HEK293 (cell line): Measurements from ENCODE around the gene NR3C1.

Source experiments
- CTCF ChIA-PET: fragments of 350-600 bp; formaldehyde crosslinking; extraction: SDS; loops from one replicate; lab custom pipeline; 2021; ENCODE audit warnings: antibody characterized with exemption; lab: Yijun Ruan, JAX
- POLR2A ChIA-PET: fragments of 300-600 bp; formaldehyde crosslinking; extraction: SDS; loops from one replicate; lab custom pipeline; 2020; ENCODE audit warnings: antibody characterized with exemption, inconsistent platforms; lab: Yijun Ruan, JAX
- H3K27ac ChIP-seq: fragments of 200-500 bp; sonication (Bioruptor generic); 2 replicates; pipeline ENCODE4 v1.5.1; 2014; ENCODE audit warnings: low read depth, low read length, control low read depth, inconsistent platforms; ENCODE audit errors: extremely low read depth
- H3K36me3 ChIP-seq, 2 experiments: fragments of 200-500 bp in 1 of 2; sonication (Bioruptor generic) in 1 of 2; 1 replicate in 1 of 2; 2 replicates in 1 of 2; pipeline ENCODE4 v1.5.1; 2014 to 2017; ENCODE audit warnings: inconsistent platforms in 2 of 2, low read length in 2 of 2; ENCODE audit not compliant: control insufficient read depth in 2 of 2, insufficient read depth in 1 of 2
- H3K4me1 ChIP-seq: fragments of 200-500 bp; sonication (Bioruptor generic); 2 replicates; pipeline ENCODE4 v1.5.1; 2014; ENCODE audit warnings: mild to moderate bottlenecking, low read length, inconsistent platforms; ENCODE audit not compliant: control insufficient read depth, insufficient read depth
- H3K4me3 ChIP-seq: 2 replicates; pipeline ENCODE4 v1.5.1; 2011; ENCODE audit warnings: low read depth, mild to moderate bottlenecking, control low read depth, low read length, moderate library complexity
- H3K9me3 ChIP-seq: fragments of 200-500 bp; sonication (Bioruptor generic); 2 replicates; pipeline ENCODE4 v1.5.1; 2014; ENCODE audit warnings: low read depth, low read length, inconsistent platforms; ENCODE audit not compliant: control insufficient read depth, insufficient read depth
- BCL11B ChIP-seq: fragments of 450-650 bp; formaldehyde crosslinking; IDR thresholded peaks from 2 replicates; pipeline ENCODE4 v1.5.1; 2016; ENCODE audit warnings: low read depth, missing biosample characterization, missing genetic modification characterization
- SP2 ChIP-seq: fragments of 450-650 bp; formaldehyde crosslinking; IDR thresholded peaks from 2 replicates; pipeline ENCODE4 v1.5.1; 2016; ENCODE audit warnings: missing biosample characterization, missing genetic modification characterization
- SP7 ChIP-seq: fragments of 450-650 bp; formaldehyde crosslinking; IDR thresholded peaks from 2 replicates; pipeline ENCODE4 v1.5.1; 2016; ENCODE audit warnings: missing biosample characterization, missing genetic modification characterization
- ZBTB8A ChIP-seq: fragments of 450-650 bp; formaldehyde crosslinking; IDR thresholded peaks from 2 replicates; pipeline ENCODE4 v1.5.1; 2016; ENCODE audit warnings: missing biosample characterization, missing genetic modification characterization
- ZNF223 ChIP-seq: fragments of 450-650 bp; formaldehyde crosslinking; IDR thresholded peaks from 2 replicates; pipeline ENCODE4 v1.5.1; 2016; ENCODE audit warnings: missing biosample characterization, missing genetic modification characterization
- ZNF302 ChIP-seq: fragments of 450-650 bp; formaldehyde crosslinking; IDR thresholded peaks from 2 replicates; pipeline ENCODE4 v1.5.1; 2016; ENCODE audit warnings: missing biosample characterization, missing genetic modification characterization, low read depth
- ZNF311 ChIP-seq: fragments of 450-650 bp; formaldehyde crosslinking; IDR thresholded peaks from 2 replicates; pipeline ENCODE4 v1.5.1; 2017; ENCODE audit warnings: missing biosample characterization, missing genetic modification characterization, borderline replicate concordance
- ZNF37A ChIP-seq: fragments of 450-650 bp; IDR thresholded peaks from 2 replicates; pipeline ENCODE4 v1.5.1; 2018; ENCODE audit warnings: missing biosample characterization, missing genetic modification characterization
- ZNF530 ChIP-seq: fragments of 450-650 bp; formaldehyde crosslinking; IDR thresholded peaks from 2 replicates; pipeline ENCODE4 v1.5.1; 2016; ENCODE audit warnings: low read depth, missing biosample characterization, missing genetic modification characterization
- ZNF571 ChIP-seq: fragments of 450-650 bp; formaldehyde crosslinking; IDR thresholded peaks from 2 replicates; pipeline ENCODE4 v1.5.0; 2017; ENCODE audit warnings: missing biosample characterization, missing genetic modification characterization
- ZNF600 ChIP-seq: fragments of 450-650 bp; formaldehyde crosslinking; IDR thresholded peaks from 2 replicates; pipeline ENCODE4 v1.5.1; 2016; ENCODE audit warnings: missing biosample characterization, missing genetic modification characterization
- ZNF626 ChIP-seq: fragments of 450-650 bp; sonication (Bioruptor Pico); formaldehyde crosslinking; IDR thresholded peaks from 2 replicates; pipeline ENCODE4 v1.5.1; 2018; ENCODE audit warnings: missing biosample characterization, missing genetic modification characterization, inconsistent platforms
- ZNF660 ChIP-seq: fragments of 450-650 bp; IDR thresholded peaks from 2 replicates; pipeline ENCODE4 v1.5.1; 2018; ENCODE audit warnings: missing biosample characterization, mild to moderate bottlenecking, missing genetic modification characterization
- ZNF670 ChIP-seq: fragments of 450-650 bp; formaldehyde crosslinking; IDR thresholded peaks from 2 replicates; pipeline ENCODE4 v1.5.1; 2016; ENCODE audit warnings: missing biosample characterization, missing genetic modification characterization, low read depth
- ZNF677 ChIP-seq: fragments of 450-650 bp; IDR thresholded peaks from 2 replicates; pipeline ENCODE4 v1.5.0; 2018; ENCODE audit warnings: missing biosample characterization, mild to moderate bottlenecking, missing genetic modification characterization, moderate library complexity
- ZNF830 ChIP-seq: fragments of 450-650 bp; IDR thresholded peaks from 2 replicates; pipeline ENCODE4 v1.5.0; 2018; ENCODE audit warnings: missing biosample characterization, missing genetic modification characterization, low read depth, mild to moderate bottlenecking, moderate library complexity
- ZNF837 ChIP-seq: fragments of 450-650 bp; formaldehyde crosslinking; IDR thresholded peaks from 2 replicates; pipeline ENCODE4 v1.5.1; 2016; ENCODE audit warnings: missing biosample characterization, missing genetic modification characterization
- ZSCAN16 ChIP-seq: fragments of 450-650 bp; formaldehyde crosslinking; IDR thresholded peaks from 2 replicates; pipeline ENCODE4 v1.5.1; 2016; ENCODE audit warnings: missing biosample characterization, missing genetic modification characterization
- TF ChIP-seq, protein P1 (sequence below): fragments of 450-650 bp; formaldehyde crosslinking; IDR thresholded peaks from 2 replicates; pipeline ENCODE4 v1.5.1; 2016; ENCODE audit warnings: missing biosample characterization, missing genetic modification characterization
- TF ChIP-seq, protein P2 (sequence below): sonication (generic); formaldehyde crosslinking; IDR thresholded peaks from 2 replicates; pipeline ENCODE4 v1.8.1; 2022; ENCODE audit warnings: mild to moderate bottlenecking, moderate library complexity, missing genetic modification reagents
- TF ChIP-seq, protein P3 (sequence below): fragments of 450-650 bp; formaldehyde crosslinking; IDR thresholded peaks from 2 replicates; pipeline ENCODE4 v1.5.1; 2017; ENCODE audit warnings: missing biosample characterization, missing genetic modification characterization

NR3C1 gene

DNA sequence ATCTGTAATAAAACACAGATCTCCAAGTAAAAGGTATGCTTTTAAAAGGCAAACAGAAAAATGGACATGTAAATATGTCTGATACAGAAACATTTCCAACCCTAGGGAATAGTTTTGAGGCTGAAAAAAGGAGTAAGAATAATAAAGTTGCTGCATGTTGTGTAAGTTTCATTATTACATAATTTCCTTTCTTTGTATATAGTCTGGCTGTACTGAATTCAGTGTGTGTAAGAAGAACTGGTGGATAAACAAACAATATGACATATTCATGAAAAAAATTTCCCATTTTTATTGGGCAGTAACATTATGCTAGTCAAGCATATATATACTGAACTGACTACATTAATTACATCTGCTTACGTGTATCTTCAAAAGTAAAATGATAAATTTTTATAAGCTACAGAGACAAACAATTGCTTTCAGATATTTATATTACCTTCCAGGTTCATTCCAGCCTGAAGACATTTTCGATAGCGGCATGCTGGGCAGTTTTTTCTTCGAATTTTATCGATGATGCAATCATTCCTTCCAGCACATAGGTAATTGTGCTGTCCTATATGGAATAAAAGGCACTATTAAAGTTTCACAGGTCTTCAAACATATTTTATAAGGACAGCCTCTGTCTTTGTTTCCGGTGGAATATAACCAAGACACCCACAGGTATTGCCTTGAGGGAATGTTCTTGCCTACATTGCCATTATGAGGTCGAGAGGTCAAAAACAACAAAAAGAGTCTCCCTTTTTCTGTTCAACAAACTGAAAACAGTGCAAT, 93.6 kb downstream of the NR3C1 start:
- Histone ChIP-seq H3K4me1 (no peaks in the 10 kb centered on the region), H3K4me3 (no peak overlapping the region), H3K9me3 (no peaks in the 10 kb centered on the region), H3K36me3 (peaks cover 19 to 58% of the 10 kb centered on the region in 2 experiments), H3K27ac (no peak overlapping the region)
- ChIA-PET POLR2A (no interaction called here), CTCF (no interaction called here)
- no peak for TF ChIP-seq ZNF626
- TF ChIP-seq ZBTB8A (tag by site-specific recombination), result no peak
- TF ChIP-seq ZNF830 (tag by site-specific recombination), result no peak
- no peak for TF ChIP-seq ZNF37A (tag by site-specific recombination)
- TF ChIP-seq, protein P1, sequence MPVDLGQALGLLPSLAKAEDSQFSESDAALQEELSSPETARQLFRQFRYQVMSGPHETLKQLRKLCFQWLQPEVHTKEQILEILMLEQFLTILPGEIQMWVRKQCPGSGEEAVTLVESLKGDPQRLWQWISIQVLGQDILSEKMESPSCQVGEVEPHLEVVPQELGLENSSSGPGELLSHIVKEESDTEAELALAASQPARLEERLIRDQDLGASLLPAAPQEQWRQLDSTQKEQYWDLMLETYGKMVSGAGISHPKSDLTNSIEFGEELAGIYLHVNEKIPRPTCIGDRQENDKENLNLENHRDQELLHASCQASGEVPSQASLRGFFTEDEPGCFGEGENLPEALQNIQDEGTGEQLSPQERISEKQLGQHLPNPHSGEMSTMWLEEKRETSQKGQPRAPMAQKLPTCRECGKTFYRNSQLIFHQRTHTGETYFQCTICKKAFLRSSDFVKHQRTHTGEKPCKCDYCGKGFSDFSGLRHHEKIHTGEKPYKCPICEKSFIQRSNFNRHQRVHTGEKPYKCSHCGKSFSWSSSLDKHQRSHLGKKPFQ (tag by site-specific recombination), result no peak
- TF ChIP-seq ZNF311 (tag by site-specific recombination), result no peak
- no peak for TF ChIP-seq ZNF837 (tag by site-specific recombination)
- TF ChIP-seq, protein P2, sequence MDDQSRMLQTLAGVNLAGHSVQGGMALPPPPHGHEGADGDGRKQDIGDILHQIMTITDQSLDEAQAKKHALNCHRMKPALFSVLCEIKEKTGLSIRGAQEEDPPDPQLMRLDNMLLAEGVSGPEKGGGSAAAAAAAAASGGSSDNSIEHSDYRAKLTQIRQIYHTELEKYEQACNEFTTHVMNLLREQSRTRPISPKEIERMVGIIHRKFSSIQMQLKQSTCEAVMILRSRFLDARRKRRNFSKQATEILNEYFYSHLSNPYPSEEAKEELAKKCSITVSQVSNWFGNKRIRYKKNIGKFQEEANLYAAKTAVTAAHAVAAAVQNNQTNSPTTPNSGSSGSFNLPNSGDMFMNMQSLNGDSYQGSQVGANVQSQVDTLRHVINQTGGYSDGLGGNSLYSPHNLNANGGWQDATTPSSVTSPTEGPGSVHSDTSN, result no peak
- TF ChIP-seq ZSCAN16, result no peak
- TF ChIP-seq BCL11B (tag by site-specific recombination), result no peak
- no peak for TF ChIP-seq ZNF660 (tag by site-specific recombination)
- TF ChIP-seq ZNF677 (tag by site-specific recombination), result no peak
- TF ChIP-seq ZNF223 (tag by site-specific recombination), result no peak
- no peak for TF ChIP-seq ZNF530 (tag by site-specific recombination)
- TF ChIP-seq ZNF571, result no peak
- TF ChIP-seq SP2 (tag by site-specific recombination), result no peak
- TF ChIP-seq ZNF302 (tag by site-specific recombination), result no peak
- TF ChIP-seq, protein P3, sequence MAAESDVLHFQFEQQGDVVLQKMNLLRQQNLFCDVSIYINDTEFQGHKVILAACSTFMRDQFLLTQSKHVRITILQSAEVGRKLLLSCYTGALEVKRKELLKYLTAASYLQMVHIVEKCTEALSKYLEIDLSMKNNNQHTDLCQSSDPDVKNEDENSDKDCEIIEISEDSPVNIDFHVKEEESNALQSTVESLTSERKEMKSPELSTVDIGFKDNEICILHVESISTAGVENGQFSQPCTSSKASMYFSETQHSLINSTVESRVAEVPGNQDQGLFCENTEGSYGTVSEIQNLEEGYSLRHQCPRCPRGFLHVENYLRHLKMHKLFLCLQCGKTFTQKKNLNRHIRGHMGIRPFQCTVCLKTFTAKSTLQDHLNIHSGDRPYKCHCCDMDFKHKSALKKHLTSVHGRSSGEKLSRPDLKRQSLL, result no peak
- TF ChIP-seq ZNF600 (tag by site-specific recombination), result no peak

DNA sequence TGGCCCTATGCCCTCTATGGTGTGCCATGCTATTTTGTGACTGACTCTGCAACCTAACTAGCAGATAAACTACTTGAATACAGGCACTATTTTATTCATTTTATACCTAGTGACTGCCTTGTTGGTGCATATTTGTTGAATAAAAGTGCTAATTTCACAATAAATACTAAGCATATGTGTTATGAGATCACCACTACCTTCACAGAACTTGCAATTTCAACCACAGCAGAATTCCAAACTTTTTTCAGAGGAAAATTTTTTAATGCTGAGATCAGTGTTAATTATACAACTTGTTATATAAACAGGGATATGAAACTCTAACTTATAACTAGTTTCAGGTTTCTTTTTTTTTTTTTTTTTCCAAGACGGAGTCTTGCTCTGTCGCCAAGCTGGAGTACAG, 94.8 kb downstream of the NR3C1 start:
- ChIA-PET CTCF (no interaction called here), POLR2A (no interaction called here)
- TF ChIP-seq SP7 (tag by site-specific recombination) (no peak), ZNF311 (tag by site-specific recombination) (no peak), ZNF670 (tag by site-specific recombination) (no peak)
- peaks cover 19 to 55% of the 10 kb centered on the region in 2 experiments for H3K36me3 ChIP-seq
- no peaks in the 10 kb centered on the region for H3K4me1 ChIP-seq
- no peaks in the 10 kb centered on the region for H3K9me3 ChIP-seq
- no peak overlapping the region for H3K27ac ChIP-seq
- H3K4me3 ChIP-seq, result no peak overlapping the region
